DOHH2 (cell line): ENCODE data around the gene CYP1A1.

ENCODE experiments used
- H3F3A ChIP-seq: fragments of 200-600 bp; sonication (generic), shearing (Covaris generic); 2 replicates; pipeline ENCODE4 v1.6.0; 2016; ENCODE audit warnings: antibody characterized with exemption, mild to moderate bottlenecking; ENCODE audit not compliant: control insufficient read depth, insufficient read depth
- H3K27ac ChIP-seq: fragments of 200-600 bp; sonication (generic); 2 replicates; pipeline ENCODE4 v1.5.1; 2014; ENCODE audit warnings: low read depth, mild to moderate bottlenecking, low read length, moderate library complexity
- H3K27me3 ChIP-seq: fragments of 200-600 bp; sonication (generic); 2 replicates; pipeline ENCODE4 v1.6.1; 2014; ENCODE audit warnings: mild to moderate bottlenecking, low read length, mixed read lengths; ENCODE audit not compliant: control insufficient read depth
- H3K36me3 ChIP-seq: fragments of 200-600 bp; sonication (generic); 2 replicates; pipeline ENCODE4 v1.6.1; 2014; ENCODE audit warnings: mild to moderate bottlenecking, low read length, moderate library complexity, mixed read lengths; ENCODE audit not compliant: control insufficient read depth
- H3K4me1 ChIP-seq: fragments of 200-600 bp; sonication (generic); 2 replicates; pipeline ENCODE4 v1.6.1; 2014; ENCODE audit warnings: mild to moderate bottlenecking, low read length, mixed read lengths; ENCODE audit not compliant: control insufficient read depth
- H3K4me2 ChIP-seq: fragments of 200-600 bp; sonication (generic); 2 replicates; pipeline ENCODE4 v1.6.0; 2014; ENCODE audit warnings: mild to moderate bottlenecking, low read length, moderate library complexity
- H3K4me3 ChIP-seq: fragments of 200-600 bp; sonication (generic); 2 replicates; pipeline ENCODE4 v1.5.1; 2014; ENCODE audit warnings: mild to moderate bottlenecking, low read length, mixed read lengths
- H3K79me2 ChIP-seq: fragments of 200-600 bp; sonication (generic); 2 replicates; pipeline ENCODE4 v1.6.1; 2014; ENCODE audit warnings: mild to moderate bottlenecking, low read length, mixed read lengths; ENCODE audit not compliant: control insufficient read depth
- H3K9me2 ChIP-seq: fragments of 200-600 bp; sonication (generic); replicated peaks from 2 replicates; pipeline ENCODE4 v1.6.1; 2014; ENCODE audit warnings: mild to moderate bottlenecking, low read length, mixed read lengths; ENCODE audit not compliant: control insufficient read depth
- H3K9me3 ChIP-seq: fragments of 200-600 bp; sonication (generic); 2 replicates; pipeline ENCODE4 v1.6.1; 2014; ENCODE audit warnings: antibody characterized with exemption, low read length, mixed read lengths; ENCODE audit not compliant: control insufficient read depth, insufficient read depth
- H4K20me1 ChIP-seq: fragments of 200-600 bp; sonication (generic); 2 replicates; pipeline ENCODE4 v1.6.0; 2014; ENCODE audit warnings: low read depth, mild to moderate bottlenecking, antibody characterized with exemption, low read length, moderate library complexity; ENCODE audit not compliant: control insufficient read depth, insufficient read depth
- EZH2phosphoT487 ChIP-seq: fragments of 200-600 bp; sonication (generic); IDR thresholded peaks from 2 replicates; pipeline ENCODE4 v1.6.1; 2017; ENCODE audit warnings: borderline replicate concordance, mild to moderate bottlenecking, antibody characterized with exemption, low read length, moderate library complexity, mixed read lengths
- TF ChIP-seq, protein P1 (sequence below): fragments of 200-600 bp; sonication (generic); IDR thresholded peaks from one replicate; pipeline ENCODE4 v1.5.1; 2014; ENCODE audit warnings: antibody characterized with exemption, mild to moderate bottlenecking, low read depth, low read length; ENCODE audit not compliant: poor library complexity, severe bottlenecking

CYP1A1 gene

DNA sequence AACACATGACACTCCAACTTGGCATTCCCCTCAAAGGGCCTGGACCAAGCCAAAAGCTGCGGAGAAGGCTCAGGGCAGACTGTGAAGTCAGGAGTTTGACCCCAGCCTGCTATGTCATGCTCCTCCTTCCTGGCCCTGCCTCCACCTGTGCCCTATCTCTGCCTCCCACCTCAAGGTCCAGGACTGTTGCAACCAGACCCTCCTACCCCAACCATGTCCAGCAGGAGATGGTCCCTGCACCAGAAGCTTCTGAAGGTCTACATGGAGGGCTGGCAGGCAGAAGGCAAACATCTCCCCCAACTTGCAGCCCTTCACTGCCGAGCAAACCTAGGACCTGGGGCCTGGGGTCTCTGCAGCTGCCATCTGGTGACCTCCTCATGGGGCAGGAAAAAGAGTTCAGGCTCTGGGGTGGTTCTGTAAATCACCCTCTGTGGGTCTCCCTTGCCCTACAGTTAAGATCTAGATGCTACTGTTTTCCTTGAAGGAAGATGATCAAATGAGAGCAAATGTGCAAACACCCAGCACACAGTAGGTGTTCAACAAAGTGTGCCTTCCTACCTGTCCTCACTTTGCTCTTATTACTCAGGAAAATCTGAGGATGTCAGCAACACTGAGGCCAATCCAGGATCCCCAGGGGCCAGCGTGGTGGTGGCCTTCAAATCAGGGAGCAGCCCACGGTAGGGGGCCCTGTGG lies 45.0 kb upstream of the CYP1A1 start:
- Histone ChIP-seq H3K27ac (no peak overlapping the region), H3K4me3 (no peak overlapping the region), H3K27me3 (no peaks in the 10 kb centered on the region), H3F3A (no peaks in the 10 kb centered on the region), H3K4me2 (no peak overlapping the region), H3K36me3 (peaks cover 3% of the 10 kb centered on the region; the same call in 1 of the 2 replicates), H4K20me1 (no peaks in the 10 kb centered on the region), H3K4me1 (peaks cover 55% of the 10 kb centered on the region), H3K9me2 (no peaks in the 10 kb centered on the region), H3K9me3 (no peaks in the 10 kb centered on the region), H3K79me2 (peaks cover 27% of the 10 kb centered on the region)
- TF ChIP-seq, protein P1, sequence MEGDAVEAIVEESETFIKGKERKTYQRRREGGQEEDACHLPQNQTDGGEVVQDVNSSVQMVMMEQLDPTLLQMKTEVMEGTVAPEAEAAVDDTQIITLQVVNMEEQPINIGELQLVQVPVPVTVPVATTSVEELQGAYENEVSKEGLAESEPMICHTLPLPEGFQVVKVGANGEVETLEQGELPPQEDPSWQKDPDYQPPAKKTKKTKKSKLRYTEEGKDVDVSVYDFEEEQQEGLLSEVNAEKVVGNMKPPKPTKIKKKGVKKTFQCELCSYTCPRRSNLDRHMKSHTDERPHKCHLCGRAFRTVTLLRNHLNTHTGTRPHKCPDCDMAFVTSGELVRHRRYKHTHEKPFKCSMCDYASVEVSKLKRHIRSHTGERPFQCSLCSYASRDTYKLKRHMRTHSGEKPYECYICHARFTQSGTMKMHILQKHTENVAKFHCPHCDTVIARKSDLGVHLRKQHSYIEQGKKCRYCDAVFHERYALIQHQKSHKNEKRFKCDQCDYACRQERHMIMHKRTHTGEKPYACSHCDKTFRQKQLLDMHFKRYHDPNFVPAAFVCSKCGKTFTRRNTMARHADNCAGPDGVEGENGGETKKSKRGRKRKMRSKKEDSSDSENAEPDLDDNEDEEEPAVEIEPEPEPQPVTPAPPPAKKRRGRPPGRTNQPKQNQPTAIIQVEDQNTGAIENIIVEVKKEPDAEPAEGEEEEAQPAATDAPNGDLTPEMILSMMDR = no peak
- no peak for TF ChIP-seq EZH2phosphoT487

GRCh38 chr15:74769463-74770025 lies 44.2 kb upstream of the CYP1A1 start:
- H3K36me3 ChIP-seq = peaks cover 3% of the 10 kb centered on the region; the same call in 1 of the 2 replicates
- peaks cover 46% of the 10 kb centered on the region for H3K4me1 ChIP-seq
- H3K4me2 ChIP-seq = no peak overlapping the region
- no peaks in the 10 kb centered on the region for H3K9me2 ChIP-seq
- no peak overlapping the region for H3K27ac ChIP-seq
- peaks cover 20% of the 10 kb centered on the region for H3K79me2 ChIP-seq
- no peaks in the 10 kb centered on the region for H4K20me1 ChIP-seq
- H3K27me3 ChIP-seq = no peaks in the 10 kb centered on the region
- TF ChIP-seq, protein P1 = no peak
- no peak for TF ChIP-seq EZH2phosphoT487
- H3F3A ChIP-seq = no peaks in the 10 kb centered on the region
- H3K9me3 ChIP-seq = no peaks in the 10 kb centered on the region
- no peak overlapping the region for H3K4me3 ChIP-seq

GRCh38 chr15:74768771-74769342 lies 43.5 kb upstream of the CYP1A1 start:
- H4K20me1 ChIP-seq = no peaks in the 10 kb centered on the region
- peaks cover 40% of the 10 kb centered on the region for H3K4me1 ChIP-seq
- H3K36me3 ChIP-seq = no peaks in the 10 kb centered on the region
- H3K4me2 ChIP-seq = no peak overlapping the region; the same call in 1 of the 2 replicates
- H3K27ac ChIP-seq = no peak overlapping the region
- H3F3A ChIP-seq = no peaks in the 10 kb centered on the region
- H3K9me2 ChIP-seq = no peaks in the 10 kb centered on the region
- H3K9me3 ChIP-seq = no peaks in the 10 kb centered on the region
- H3K4me3 ChIP-seq = no peak overlapping the region
- TF ChIP-seq, protein P1 = peak; percentile 94
- TF ChIP-seq EZH2phosphoT487 = no peak
- H3K79me2 ChIP-seq = peaks cover 14% of the 10 kb centered on the region
- no peaks in the 10 kb centered on the region for H3K27me3 ChIP-seq
